H1 (cell line): ENCODE data around the gene PCDHAC1. TPM values are rescaled to one million over a fixed set of nuclear protein-coding genes. Genes with fewer than 3 reads are reported as not detected.

Source experiments
- BRCA1 ChIP-seq: IDR thresholded peaks from 2 replicates; pipeline ENCODE4 v1.6.1; 2012; ENCODE audit warnings: low read depth, low read length, improper control_type of control experiment
- CEBPB ChIP-seq: IDR thresholded peaks from 2 replicates; pipeline ENCODE4 v1.6.1; 2012; ENCODE audit warnings: low read depth, low read length
- CHD7 ChIP-seq: fragments of 300-600 bp; sonication (generic); IDR thresholded peaks from 2 replicates; pipeline ENCODE4 v1.7.1; 2012; ENCODE audit warnings: low read length, moderate library complexity, mild to moderate bottlenecking, inconsistent platforms; ENCODE audit not compliant: insufficient replicate concordance
- EP300 ChIP-seq, 2 experiments: IDR thresholded peaks; 1 replicate in 1 of 2; 2 replicates in 1 of 2; pipeline ENCODE4 v1.6.1; 2011 to 2012; ENCODE audit warnings: low read depth in 2 of 2, low read length in 2 of 2, mild to moderate bottlenecking in 2 of 2, borderline replicate concordance in 1 of 2, inconsistent platforms in 1 of 2, moderate library complexity in 1 of 2
- EZH2 ChIP-seq: fragments of 200-600 bp; sonication (generic); IDR thresholded peaks from 2 replicates; pipeline ENCODE4 v1.7.1; 2012; ENCODE audit warnings: low read depth, mild to moderate bottlenecking, moderate library complexity, low read length, inconsistent platforms; ENCODE audit not compliant: severe bottlenecking
- TBP ChIP-seq: IDR thresholded peaks from 2 replicates; pipeline ENCODE4 v1.6.1; 2011; ENCODE audit warnings: low read depth, low read length, improper control_type of control experiment
- TCF12 ChIP-seq: IDR thresholded peaks from 2 replicates; pipeline ENCODE4 v1.6.1; 2011; ENCODE audit warnings: low read depth, mild to moderate bottlenecking, low read length
- polyA plus RNA-seq, 7 experiments: library from polyadenylated mRNA; depleted of rRNA in 3 of 7; stranded (reverse) in 5 of 7; unstranded in 2 of 7; fragments of >200 nt in 5 of 7; fragments of 200-250 nt in 2 of 7; gene quantifications; 1 replicate in 5 of 7; 2 replicates in 1 of 7; 4 replicates in 1 of 7; pipeline versions ENCODE4 v1.2.1 to v1.2.3, GENCODE V29; 2011 to 2013; ENCODE audit warnings: missing spikeins in 2 of 7, mixed read lengths in 2 of 7
- total RNA-seq: library from RNA; stranded (reverse); fragmentation: NEBNext Ultra II Directional; extraction: Animal tissue kit (Norgen Biotek cat#: 25700); gene quantifications from 2 replicates; pipeline ENCODE4 v1.2.1, GENCODE V29; 2021

The PCDHAC1 gene
- total and polyA plus RNA-seq, 2 of the 8 experiments (the other 6 are each of a cell fraction or from before 2014, with no cell fraction given): 2.2 to 4.5 TPM

GRCh38 chr5:140973550-140973949, 47.5 kb downstream of the PCDHAC1 start (continued):
- TF ChIP-seq CHD7 (no peak), CEBPB (no peak), EP300 (IDR thresholded peaks at IDR 0.05; ENCODE audit: borderline replicate concordance in 1 of 2, low read depth in 2 of 2, low read length in 2 of 2) (no peak), EZH2 (no peak), TCF12 (no peak), BRCA1 (no peak), TBP (no peak)
